Glutamatergic neuron (in vitro differentiated cells): ENCODE data around the gene YBEY. TPM values are rescaled to one million over a fixed set of nuclear protein-coding genes. Genes with fewer than 3 reads are reported as not detected.

Experiments
- DNase-seq: peaks from one replicate; pipeline ENCODE4 v3.0.0; 2022
- H3K27ac Mint-ChIP-seq: one replicate; pipeline ENCODE4 v1.8.0; 2020; ENCODE audit warnings: mild to moderate bottlenecking, mixed read lengths, inconsistent platforms; ENCODE audit not compliant: unreplicated experiment
- H3K27me3 Mint-ChIP-seq: one replicate; pipeline ENCODE4 v1.8.0; 2020; ENCODE audit warnings: mild to moderate bottlenecking, moderate library complexity, mixed read lengths, inconsistent platforms; ENCODE audit not compliant: unreplicated experiment
- H3K36me3 Mint-ChIP-seq: one replicate; pipeline ENCODE4 v1.8.0; 2020; ENCODE audit warnings: mild to moderate bottlenecking, mixed read lengths, inconsistent platforms; ENCODE audit not compliant: unreplicated experiment
- H3K4me1 Mint-ChIP-seq: one replicate; pipeline ENCODE4 v1.8.0; 2020; ENCODE audit warnings: mild to moderate bottlenecking, low read depth, mixed read lengths, inconsistent platforms; ENCODE audit not compliant: unreplicated experiment
- H3K4me3 Mint-ChIP-seq: one replicate; pipeline ENCODE4 v1.8.0; 2020; ENCODE audit warnings: mild to moderate bottlenecking, mixed read lengths, inconsistent platforms; ENCODE audit not compliant: unreplicated experiment
- H3K9me3 Mint-ChIP-seq: one replicate; pipeline ENCODE4 v1.8.0; 2020; ENCODE audit warnings: mild to moderate bottlenecking, moderate library complexity, mixed read lengths, inconsistent platforms; ENCODE audit not compliant: unreplicated experiment
- total RNA-seq: library from RNA; stranded (reverse); fragmentation: NEBNext Ultra II Directional; extraction: Animal tissue kit (Norgen Biotek cat#: 25700); gene quantifications from one replicate; pipeline ENCODE4 v1.2.1, GENCODE V29; 2021; ENCODE audit not compliant: unreplicated experiment
- TF ChIP-seq, protein P1 (sequence below): fragments of 200-600 bp; sonication (generic); IDR thresholded peaks from one replicate; pipeline ENCODE4 v1.5.0; 2021; ENCODE audit not compliant: partially characterized antibody, unreplicated experiment

YBEY gene
- total RNA-seq, 1 donor from 2014 or later, result 19.6 TPM

DNA sequence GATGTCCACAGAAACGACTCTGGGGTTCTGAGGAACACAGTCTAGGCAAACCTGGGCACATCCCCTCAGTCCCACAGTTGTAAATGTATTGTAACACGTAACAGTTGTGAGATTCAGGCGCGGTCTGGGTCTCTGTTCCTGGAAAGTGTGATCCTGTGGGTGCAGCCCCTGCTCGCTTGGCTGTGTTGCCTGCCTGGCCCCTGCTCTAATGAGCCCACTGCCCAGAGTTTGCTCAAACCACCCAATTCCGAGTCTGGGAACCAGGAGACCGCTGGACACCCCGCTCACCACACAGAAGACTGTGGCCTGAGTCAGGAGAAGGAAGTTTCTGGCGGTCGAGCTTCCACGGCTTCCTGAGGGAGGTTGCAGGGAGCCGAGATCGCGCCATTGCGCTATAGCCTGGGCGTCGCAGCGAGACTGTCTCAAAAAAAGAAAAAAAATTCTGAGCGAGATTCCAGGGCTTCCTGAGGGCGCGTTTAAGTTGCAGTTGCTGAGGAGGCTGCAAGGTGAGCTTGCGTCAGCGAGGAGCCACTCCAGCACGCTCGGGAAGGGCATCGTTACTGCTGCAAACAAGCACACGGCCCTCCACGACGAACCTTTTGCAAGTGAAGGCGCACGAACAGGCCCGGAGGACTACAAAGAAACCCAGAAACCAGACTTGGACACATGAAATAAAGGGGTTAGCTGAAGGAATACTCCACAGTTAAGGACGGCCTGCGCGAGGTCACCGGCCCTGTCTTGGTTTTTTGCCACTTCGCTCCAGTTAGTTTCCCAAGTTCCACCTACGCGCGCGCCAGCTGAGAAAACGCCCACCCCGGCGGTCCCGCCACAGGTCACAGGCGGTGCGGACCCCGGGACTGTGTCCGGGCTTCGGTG is 36.4 kb downstream of the YBEY start:
- peak overlapping the region; percentile 46 for H3K27ac Mint-ChIP-seq
- peak; percentile 22 for DNase-seq
- TF ChIP-seq, protein P1, sequence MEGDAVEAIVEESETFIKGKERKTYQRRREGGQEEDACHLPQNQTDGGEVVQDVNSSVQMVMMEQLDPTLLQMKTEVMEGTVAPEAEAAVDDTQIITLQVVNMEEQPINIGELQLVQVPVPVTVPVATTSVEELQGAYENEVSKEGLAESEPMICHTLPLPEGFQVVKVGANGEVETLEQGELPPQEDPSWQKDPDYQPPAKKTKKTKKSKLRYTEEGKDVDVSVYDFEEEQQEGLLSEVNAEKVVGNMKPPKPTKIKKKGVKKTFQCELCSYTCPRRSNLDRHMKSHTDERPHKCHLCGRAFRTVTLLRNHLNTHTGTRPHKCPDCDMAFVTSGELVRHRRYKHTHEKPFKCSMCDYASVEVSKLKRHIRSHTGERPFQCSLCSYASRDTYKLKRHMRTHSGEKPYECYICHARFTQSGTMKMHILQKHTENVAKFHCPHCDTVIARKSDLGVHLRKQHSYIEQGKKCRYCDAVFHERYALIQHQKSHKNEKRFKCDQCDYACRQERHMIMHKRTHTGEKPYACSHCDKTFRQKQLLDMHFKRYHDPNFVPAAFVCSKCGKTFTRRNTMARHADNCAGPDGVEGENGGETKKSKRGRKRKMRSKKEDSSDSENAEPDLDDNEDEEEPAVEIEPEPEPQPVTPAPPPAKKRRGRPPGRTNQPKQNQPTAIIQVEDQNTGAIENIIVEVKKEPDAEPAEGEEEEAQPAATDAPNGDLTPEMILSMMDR, result no peak

DNA sequence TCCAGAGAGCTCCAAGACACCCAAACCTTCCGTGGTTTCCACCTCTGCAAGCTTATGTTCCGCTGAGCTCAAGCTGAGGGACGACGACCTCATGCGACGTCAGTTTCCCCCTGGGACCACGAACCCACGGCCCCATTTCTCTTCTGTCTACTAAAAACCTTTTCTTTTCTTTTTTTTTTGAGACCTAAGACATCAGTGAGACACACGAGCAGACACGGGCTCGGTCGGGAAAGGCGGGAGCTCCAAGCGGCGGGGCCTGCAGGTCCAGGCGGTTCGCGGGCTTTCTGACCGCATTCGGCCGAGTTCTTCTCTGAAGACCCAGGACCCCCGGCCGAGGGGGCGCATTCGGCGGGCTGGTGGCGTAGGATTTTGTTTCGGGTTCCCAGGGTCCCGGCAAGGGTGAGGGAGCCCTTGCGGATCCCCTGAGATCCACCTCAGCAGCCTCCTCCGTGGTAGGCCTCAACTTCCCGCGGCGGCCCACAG is 37.1 kb downstream of the YBEY start:
- Mint-ChIP-seq H3K36me3 (peaks cover 3% of the 10 kb centered on the region), H3K4me3 (peak overlapping the region; percentile 95), H3K27me3 (peaks cover 16% of the 10 kb centered on the region), H3K27ac (peak overlapping the region; percentile 46), H3K9me3 (peaks cover 14% of the 10 kb centered on the region), H3K4me1 (peaks cover 16% of the 10 kb centered on the region)
- peak; percentile 35 for DNase-seq
- TF ChIP-seq, protein P1, result no peak

More for the DNA sequence above, 36.4 kb downstream of the YBEY start:
- H3K36me3 Mint-ChIP-seq, result peaks cover 3% of the 10 kb centered on the region
- peak overlapping the region; percentile 95 for H3K4me3 Mint-ChIP-seq
- peaks cover 16% of the 10 kb centered on the region for H3K27me3 Mint-ChIP-seq
- H3K9me3 Mint-ChIP-seq, result peaks cover 14% of the 10 kb centered on the region
- H3K4me1 Mint-ChIP-seq, result peaks cover 15% of the 10 kb centered on the region

DNA sequence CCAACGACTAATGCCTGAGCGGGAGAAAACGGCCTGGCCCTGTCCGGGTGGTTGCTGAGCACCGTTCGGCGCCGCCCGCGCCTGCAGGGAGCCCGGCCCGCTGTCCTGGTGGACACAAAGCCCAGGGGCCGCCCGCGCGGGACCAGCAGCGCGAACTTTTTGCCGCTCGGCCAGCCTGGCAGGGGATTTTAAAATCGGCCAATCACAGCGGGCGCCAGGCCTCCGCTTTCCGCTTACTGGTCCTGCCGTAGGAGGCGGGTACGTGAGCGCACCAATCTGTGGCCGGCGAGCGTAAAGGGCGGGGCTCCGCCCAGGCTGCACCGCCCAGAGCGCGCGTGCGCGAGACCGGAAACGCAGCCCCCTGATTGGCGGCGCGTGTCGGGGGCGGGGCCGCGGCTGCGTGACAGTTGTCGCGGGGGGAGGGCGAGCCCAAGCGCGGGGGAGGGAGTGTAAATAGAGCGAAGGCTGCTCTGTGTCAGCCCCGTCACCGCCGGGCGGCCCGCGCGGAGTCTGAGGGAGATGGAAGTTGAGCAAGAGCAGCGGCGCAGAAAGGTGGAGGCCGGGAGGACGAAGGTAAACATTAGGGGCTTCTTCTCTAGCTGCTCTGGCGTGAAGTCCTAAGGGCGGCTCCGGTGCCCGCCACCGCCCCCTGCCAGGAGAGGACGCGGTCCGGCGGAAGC is 37.7 kb downstream of the YBEY start, which contains the start of the genes C21orf58 and PCNT:
C21orf58 (minus strand) TSS at position 161 of the 680 bp plus-strand sequence. CDS start 1,132 bp downstream, outside the sequence.
PCNT (plus strand) TSS at position 447 of the 680 bp plus-strand sequence; CDS start at position 520, 73 bp downstream.
- H3K9me3 Mint-ChIP-seq, result peaks cover 14% of the 10 kb centered on the region

DNA sequence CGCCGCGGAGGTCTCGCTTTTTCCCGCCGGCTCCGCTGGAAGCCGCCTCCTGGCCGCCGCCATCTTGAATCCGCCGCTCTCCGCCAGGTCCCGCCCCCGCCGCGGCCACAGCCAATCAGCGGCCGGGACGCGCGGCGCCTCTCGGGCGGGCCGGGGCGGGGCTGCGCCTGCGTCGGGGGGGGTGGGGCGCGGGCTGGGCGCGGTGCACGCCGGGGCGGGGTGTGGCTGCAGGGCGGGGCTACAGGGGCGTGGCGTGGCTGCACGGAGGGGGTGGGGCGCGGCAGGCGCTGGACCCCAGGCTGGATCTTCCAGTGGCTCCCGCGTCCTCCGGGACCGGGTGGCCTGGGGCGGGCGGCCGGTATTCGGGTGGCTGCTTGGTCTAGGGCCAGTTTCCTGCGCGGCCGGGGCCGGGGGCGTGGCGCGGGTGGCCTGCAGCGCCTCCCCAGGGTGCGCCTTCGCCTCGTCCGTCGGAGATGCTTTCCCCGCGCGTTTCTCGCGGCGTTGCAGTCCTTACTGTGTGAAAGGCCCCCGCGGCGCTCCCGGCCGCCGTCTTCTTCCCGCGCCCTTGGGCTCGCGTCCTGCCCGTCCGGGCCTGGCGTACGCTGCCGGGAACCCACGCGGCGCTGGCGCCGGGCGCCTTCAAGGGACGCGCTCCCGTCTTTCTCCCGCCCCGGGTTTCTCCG is 38.4 kb downstream of the YBEY start:
- TF ChIP-seq, protein P1, result no peak
- Mint-ChIP-seq H3K4me3 (peak overlapping the region; percentile 97), H3K4me1 (peaks cover 19% of the 10 kb centered on the region), H3K27ac (peak overlapping the region; percentile 98), H3K9me3 (peaks cover 14% of the 10 kb centered on the region), H3K36me3 (peaks cover 3% of the 10 kb centered on the region), H3K27me3 (peaks cover 16% of the 10 kb centered on the region)
- DNase-seq, result peak; percentile 95

More for the DNA sequence above, 37.7 kb downstream of the YBEY start, which contains the start of the genes C21orf58 and PCNT:
- peaks cover 16% of the 10 kb centered on the region for H3K27me3 Mint-ChIP-seq
- H3K27ac Mint-ChIP-seq, result peak within 1 kb of the TSS; percentile 98
- DNase-seq, result peak; percentile 98
- H3K36me3 Mint-ChIP-seq, result peaks cover 3% of the 10 kb centered on the region
- H3K4me1 Mint-ChIP-seq, result peaks cover 16% of the 10 kb centered on the region
- H3K4me3 Mint-ChIP-seq, result peak within 1 kb of the TSS; percentile 97
- TF ChIP-seq, protein P1, result no peak
